CD14-positive monocyte (primary cell): ENCODE data around the gene LSM4. TPM values are rescaled to one million over a fixed set of nuclear protein-coding genes. Genes with fewer than 3 reads are reported as not detected.

Experiments
- DNase-seq, 3 donors: peaks; one replicate each; pipeline ENCODE4 v3.0.0-alpha.2; 2011 to 2022
- H2AFZ ChIP-seq: 2 replicates; pipeline ENCODE4 v1.6.0; 2012; ENCODE audit warnings: mild to moderate bottlenecking, low read depth, low read length, inconsistent platforms; ENCODE audit not compliant: insufficient read depth, poor library complexity, severe bottlenecking
- H3K27ac ChIP-seq, 2 donors: 1 replicate in 1 of 2; 2 replicates in 1 of 2; pipeline ENCODE4 v1.5.1; 2012 to 2013; ENCODE audit warnings: low read length in 2 of 2, control low read depth in 1 of 2, inconsistent platforms in 1 of 2, low read depth in 1 of 2, mild to moderate bottlenecking in 1 of 2
- H3K27me3 ChIP-seq, 2 donors: one replicate each; pipeline versions ENCODE4 v1.6.0 to v1.6.1; 2011 to 2013; ENCODE audit warnings: low read length in 2 of 2; ENCODE audit not compliant: control insufficient read depth in 2 of 2, insufficient read depth in 2 of 2
- H3K36me3 ChIP-seq, 2 donors: replicated peaks in 1 of 2; 1 replicate in 1 of 2; 2 replicates in 1 of 2; pipeline versions ENCODE4 v1.5.1 to v1.6.1; 2012 to 2013; ENCODE audit warnings: low read length in 2 of 2, control low read depth in 1 of 2, inconsistent platforms in 1 of 2, mild to moderate bottlenecking in 1 of 2; ENCODE audit not compliant: insufficient read depth in 2 of 2, control insufficient read depth in 1 of 2
- H3K4me1 ChIP-seq, 2 donors: 1 replicate in 1 of 2; 2 replicates in 1 of 2; pipeline versions ENCODE4 v1.5.1 to v1.6.1; 2012 to 2013; ENCODE audit warnings: low read length in 2 of 2, control low read depth in 1 of 2, inconsistent platforms in 1 of 2, mild to moderate bottlenecking in 1 of 2, moderate library complexity in 1 of 2; ENCODE audit not compliant: insufficient read depth in 2 of 2, control insufficient read depth in 1 of 2
- H3K4me2 ChIP-seq: replicated peaks from 2 replicates; pipeline ENCODE3; 2012; ENCODE audit warnings: low read length, moderate library complexity, mild to moderate bottlenecking; ENCODE audit not compliant: poor library complexity, severe bottlenecking; ENCODE audit errors: extremely low read depth
- H3K4me3 ChIP-seq, 3 experiments: fragments of 200-600 bp in 1 of 3; sonication (generic) in 1 of 3; replicated peaks in 1 of 3; 1 replicate in 2 of 3; 2 replicates in 1 of 3; pipeline ENCODE4 v1.5.1; 2011 to 2013; ENCODE audit warnings: low read length in 3 of 3, mild to moderate bottlenecking in 3 of 3, control low read depth in 2 of 3, low read depth in 2 of 3, inconsistent platforms in 1 of 3, moderate library complexity in 1 of 3
- H3K79me2 ChIP-seq: 2 replicates; pipeline ENCODE4 v1.6.0; 2012; ENCODE audit warnings: mild to moderate bottlenecking, control low read depth, inconsistent platforms, low read length, moderate library complexity; ENCODE audit not compliant: insufficient read depth
- H3K9ac ChIP-seq: 2 replicates; pipeline ENCODE4 v1.6.0; 2017; ENCODE audit warnings: low read length, mild to moderate bottlenecking; ENCODE audit not compliant: insufficient read depth, poor library complexity, severe bottlenecking
- H3K9me3 ChIP-seq, 2 donors: replicated peaks in 1 of 2; 1 replicate in 1 of 2; 2 replicates in 1 of 2; pipeline versions ENCODE4 v1.5.1 to v1.6.1; 2012 to 2013; ENCODE audit warnings: low read length in 2 of 2, control low read depth in 1 of 2; ENCODE audit not compliant: control insufficient read depth in 1 of 2, insufficient read depth in 1 of 2
- H4K20me1 ChIP-seq: 2 replicates; pipeline ENCODE4 v1.6.0; 2012; ENCODE audit warnings: mild to moderate bottlenecking, low read length, control low read depth, moderate library complexity; ENCODE audit not compliant: insufficient read depth
- H3K27ac Mint-ChIP-seq, 7 donors: one replicate each; pipeline ENCODE4 v1.8.0; 2020; ENCODE audit warnings: mild to moderate bottlenecking in 7 of 7, mixed read lengths in 7 of 7, moderate library complexity in 6 of 7, inconsistent platforms in 2 of 7
- H3K27me3 Mint-ChIP-seq, 3 donors: one replicate each; pipeline ENCODE4 v1.8.0; 2021 to 2022; ENCODE audit warnings: low read depth in 3 of 3, mild to moderate bottlenecking in 3 of 3, mixed read lengths in 3 of 3, moderate library complexity in 3 of 3, inconsistent platforms in 1 of 3
- H3K36me3 Mint-ChIP-seq, 2 donors: one replicate each; pipeline ENCODE4 v1.8.0; 2020; ENCODE audit warnings: mixed read lengths in 2 of 2, inconsistent platforms in 1 of 2, mild to moderate bottlenecking in 1 of 2
- H3K4me1 Mint-ChIP-seq: one replicate; pipeline ENCODE4 v1.8.0; 2020; ENCODE audit warnings: mild to moderate bottlenecking, mixed read lengths
- H3K4me3 Mint-ChIP-seq, 2 donors: one replicate each; pipeline ENCODE4 v1.8.0; 2020; ENCODE audit warnings: mild to moderate bottlenecking in 2 of 2, mixed read lengths in 2 of 2, moderate library complexity in 1 of 2
- H3K9me3 Mint-ChIP-seq, 7 donors: one replicate each; pipeline ENCODE4 v1.8.0; 2020 to 2022; ENCODE audit warnings: mixed read lengths in 7 of 7, mild to moderate bottlenecking in 6 of 7, moderate library complexity in 6 of 7, inconsistent platforms in 2 of 7
- WGBS: methylation state at CpG from one replicate; pipeline ENCODE4 v1.1.5; 2013; ENCODE audit warnings: missing lambda C conversion rate; ENCODE audit not compliant: insufficient coverage; 5-methylcytosine and 5-hydroxymethylcytosine counted together
- intact Hi-C, 2 donors: fragments of 100-400 bp; cut with micrococcal nuclease; formaldehyde crosslinking; loops; one replicate each; pipeline versions ENCODE4 v1.15.0 to v1.15.1; 2023
- polyA plus RNA-seq, 3 donors: library from polyadenylated mRNA; depleted of rRNA in 1 of 3; unstranded in 2 of 3; stranded (reverse) in 1 of 3; fragments of 300-500 nt in 2 of 3; fragments of >200 nt in 1 of 3; fragmentation: Illumina TruSeq in 2 of 3; gene quantifications; 1 replicate in 2 of 3; 2 replicates in 1 of 3; pipeline ENCODE4 v1.2.3, GENCODE V29; 2012 to 2021
- TF ChIP-seq, protein P1 (sequence below): fragments of 200-600 bp; IDR thresholded peaks from one replicate; pipeline ENCODE4 v1.8.0; 2022; ENCODE audit warnings: antibody characterized with exemption, mild to moderate bottlenecking

Gene LSM4
- polyA plus RNA-seq, 3 donors = 66.5 to 143 (median 97.0) TPM

DNA sequence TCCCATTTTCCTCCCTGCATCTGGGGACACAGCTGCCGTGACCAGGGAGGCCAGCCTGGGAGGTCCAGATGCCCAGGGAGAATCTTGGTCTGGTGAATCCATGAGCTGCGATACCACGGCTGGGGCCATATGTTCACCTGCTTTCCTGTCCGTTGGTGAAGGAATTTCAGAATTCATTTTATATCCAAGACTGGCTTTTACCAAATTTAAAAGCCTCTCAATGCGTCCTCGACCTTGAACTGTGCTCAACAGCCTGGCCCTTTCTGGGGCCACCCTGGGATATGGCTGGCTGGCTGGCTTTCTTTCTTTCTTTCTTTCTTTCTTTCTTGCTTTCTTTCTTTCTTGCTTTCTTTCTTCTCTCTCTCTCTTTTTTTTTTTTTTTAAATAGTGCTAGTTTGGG, 40.9 kb upstream of the LSM4 start:
- Histone ChIP-seq H3K9me3 (no peaks in the 10 kb centered on the region), H3K9ac (no peak overlapping the region), H3K27ac (no peak overlapping the region), H3K4me3 (no peak overlapping the region), H3K27me3 (no peaks in the 10 kb centered on the region), H2AFZ (no peak overlapping the region), H3K4me2 (no peak overlapping the region), H3K36me3 (peaks cover 18 to 39% of the 10 kb centered on the region in 2 donors), H3K79me2 (no peaks in the 10 kb centered on the region), H3K4me1 (peaks cover 26 to 31% of the 10 kb centered on the region in 2 donors), H4K20me1 (no peaks in the 10 kb centered on the region)
- Mint-ChIP-seq H3K4me3 (no peak overlapping the region), H3K4me1 (peaks cover 38% of the 10 kb centered on the region), H3K27ac (peak overlapping the region in 5 of 7 donors; percentile 50 to 94 (median 89)), H3K9me3 (peaks cover 0 to 7% (median 0%) of the 10 kb centered on the region in 7 donors), H3K36me3 (peaks cover 62 to 80% of the 10 kb centered on the region in 2 donors), H3K27me3 (peaks cover 0 to 4% (median 3%) of the 10 kb centered on the region in 3 donors)
- intact Hi-C loops = no loop called here
- no peak for DNase-seq
- TF ChIP-seq, protein P1, sequence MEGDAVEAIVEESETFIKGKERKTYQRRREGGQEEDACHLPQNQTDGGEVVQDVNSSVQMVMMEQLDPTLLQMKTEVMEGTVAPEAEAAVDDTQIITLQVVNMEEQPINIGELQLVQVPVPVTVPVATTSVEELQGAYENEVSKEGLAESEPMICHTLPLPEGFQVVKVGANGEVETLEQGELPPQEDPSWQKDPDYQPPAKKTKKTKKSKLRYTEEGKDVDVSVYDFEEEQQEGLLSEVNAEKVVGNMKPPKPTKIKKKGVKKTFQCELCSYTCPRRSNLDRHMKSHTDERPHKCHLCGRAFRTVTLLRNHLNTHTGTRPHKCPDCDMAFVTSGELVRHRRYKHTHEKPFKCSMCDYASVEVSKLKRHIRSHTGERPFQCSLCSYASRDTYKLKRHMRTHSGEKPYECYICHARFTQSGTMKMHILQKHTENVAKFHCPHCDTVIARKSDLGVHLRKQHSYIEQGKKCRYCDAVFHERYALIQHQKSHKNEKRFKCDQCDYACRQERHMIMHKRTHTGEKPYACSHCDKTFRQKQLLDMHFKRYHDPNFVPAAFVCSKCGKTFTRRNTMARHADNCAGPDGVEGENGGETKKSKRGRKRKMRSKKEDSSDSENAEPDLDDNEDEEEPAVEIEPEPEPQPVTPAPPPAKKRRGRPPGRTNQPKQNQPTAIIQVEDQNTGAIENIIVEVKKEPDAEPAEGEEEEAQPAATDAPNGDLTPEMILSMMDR = no peak
- 67% methylated on average over 1 of the region's 6 CpGs for WGBS

DNA sequence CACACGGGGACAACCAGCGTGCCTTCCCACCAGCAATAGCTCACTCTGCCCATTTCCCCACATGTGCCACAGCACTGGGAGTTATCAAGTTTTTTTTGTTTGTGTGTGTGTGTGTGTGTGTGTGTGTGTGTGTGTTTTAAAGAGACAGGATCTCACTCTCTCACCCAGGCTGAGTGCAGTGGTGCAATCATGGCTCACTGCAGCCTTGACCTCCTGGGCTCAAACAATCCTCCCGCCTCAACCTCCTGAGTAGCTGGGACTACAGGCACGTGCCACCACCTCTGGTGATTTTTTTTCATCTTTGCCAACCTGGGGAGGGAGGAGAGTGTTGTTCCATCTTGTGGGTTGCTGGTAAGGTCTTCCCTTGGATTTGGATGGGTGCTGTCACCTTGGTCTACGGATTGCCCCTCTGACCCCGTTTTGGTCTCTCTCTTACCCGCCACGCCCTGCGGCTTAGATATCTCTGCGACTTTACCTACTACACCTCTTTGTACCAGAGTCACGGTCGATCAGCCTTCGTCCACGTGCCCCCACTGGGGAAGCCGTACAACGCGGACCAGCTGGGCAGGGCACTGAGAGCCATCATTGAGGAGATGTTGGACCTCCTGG, 40.2 kb upstream of the LSM4 start:
- no peak overlapping the region for H3K4me3 ChIP-seq
- no peak overlapping the region for H3K4me3 Mint-ChIP-seq
- intact Hi-C loops = no loop called here
- no peak overlapping the region for H2AFZ ChIP-seq
- peaks cover 0 to 4% (median 3%) of the 10 kb centered on the region in 3 donors for H3K27me3 Mint-ChIP-seq
- no peaks in the 10 kb centered on the region for H3K27me3 ChIP-seq
- H3K4me1 ChIP-seq = peaks cover 26 to 31% of the 10 kb centered on the region in 2 donors
- H3K9ac ChIP-seq = no peak overlapping the region
- 92% methylated on average over 2 of the region's 17 CpGs for WGBS
- H3K79me2 ChIP-seq = no peaks in the 10 kb centered on the region
- peaks cover 69 to 87% of the 10 kb centered on the region in 2 donors for H3K36me3 Mint-ChIP-seq
- no peak overlapping the region for H3K4me2 ChIP-seq
- H3K4me1 Mint-ChIP-seq = peaks cover 38% of the 10 kb centered on the region
- H3K9me3 ChIP-seq = no peaks in the 10 kb centered on the region
- peaks cover 21 to 46% of the 10 kb centered on the region in 2 donors for H3K36me3 ChIP-seq
- no peaks in the 10 kb centered on the region for H4K20me1 ChIP-seq
- TF ChIP-seq, protein P1 = no peak
- H3K27ac ChIP-seq = no peak overlapping the region
- no peak for DNase-seq
- H3K27ac Mint-ChIP-seq = peak overlapping the region in 3 of 7 donors; percentile 70 to 91 (median 89)
- H3K9me3 Mint-ChIP-seq = peaks cover 0 to 7% (median 0%) of the 10 kb centered on the region in 7 donors
